GM04503 (cell line): Measurements from ENCODE around the gene U2AF1L4.
"Not testable (repeated sequence)": the region's sequence is repeated elsewhere in the genome, so short reads cannot be mapped to it uniquely, and the experiment has no call there.

Source experiments
- DNase-seq: peaks from one replicate; pipeline ENCODE4 v3.0.0-alpha.2; 2012; ENCODE audit warnings: low read depth

U2AF1L4 gene

GRCh38 chr19:35780717-35781116, 35.5 kb upstream of the U2AF1L4 start:
- DNase-seq = no peak

- DNase-seq = no peak
These were observed 34.8 kb upstream of the U2AF1L4 start for GRCh38 chr19:35780058-35780457.

- no peak for DNase-seq
These were observed 33.8 kb upstream of the U2AF1L4 start for GRCh38 chr19:35779033-35779432.

- DNase-seq = no peak
These were observed 32.7 kb upstream of the U2AF1L4 start for GRCh38 chr19:35777961-35778360.

- no peak for DNase-seq
These were observed 32.0 kb upstream of the U2AF1L4 start for GRCh38 chr19:35777086-35777841.

GRCh38 chr19:35776102-35776788, 31.0 kb upstream of the U2AF1L4 start:
- DNase-seq = no peak

GRCh38 chr19:35775298-35776101, 30.3 kb upstream of the U2AF1L4 start, which contains the start of gene ARHGAP33:
Gene ARHGAP33, plus strand, starts transcription at chr19:35775564. Its CDS starts 95 bp downstream, at chr19:35775659.
- DNase-seq = peak; percentile 66

GRCh38 chr19:35775046-35775297, 29.8 kb upstream of the U2AF1L4 start:
- no peak for DNase-seq

- DNase-seq = no peak
These were observed 29.2 kb upstream of the U2AF1L4 start for GRCh38 chr19:35774274-35775045.

GRCh38 chr19:35773020-35773806, 28.0 kb upstream of the U2AF1L4 start:
- no peak for DNase-seq

- DNase-seq = not testable (repeated sequence)
These were observed 27.1 kb upstream of the U2AF1L4 start for GRCh38 chr19:35772362-35772761.

GRCh38 chr19:35768082-35768421, 22.8 kb upstream of the U2AF1L4 start:
- DNase-seq = no peak

GRCh38 chr19:35767288-35768081, 22.3 kb upstream of the U2AF1L4 start:
- DNase-seq = no peak

GRCh38 chr19:35766571-35767104, 21.4 kb upstream of the U2AF1L4 start:
- no peak for DNase-seq

- no peak for DNase-seq
These were observed 19.5 kb upstream of the U2AF1L4 start for GRCh38 chr19:35764432-35765315.

GRCh38 chr19:35760711-35761349, 15.6 kb upstream of the U2AF1L4 start:
- DNase-seq = no peak

- DNase-seq = no peak
These were observed 14.5 kb upstream of the U2AF1L4 start for GRCh38 chr19:35759697-35760096.

GRCh38 chr19:35757749-35758608, 12.8 kb upstream of the U2AF1L4 start, which contains the start of gene PROSER3:
Gene PROSER3, plus strand, starts transcription at chr19:35758176. Its CDS starts 40 bp downstream, at chr19:35758216.
- DNase-seq = peak; percentile 97
